CD4-positive, alpha-beta T cell (primary cell): ENCODE results near the gene GDI1. TPM values are rescaled to one million over a fixed set of nuclear protein-coding genes. Genes with fewer than 3 reads are reported as not detected.

ENCODE experiments used
- ATAC-seq: fragments of 200-7000 bp; cut with Tn5 transposase; one replicate; pipeline ENCODE4 v1.10.0; 2022; ENCODE audit warnings: mild to moderate bottlenecking; ENCODE audit not compliant: poor library complexity
- CTCF ChIA-PET: fragments of 350-600 bp; sonication (Branson Sonifier 250); formaldehyde crosslinking; loops from one replicate; lab custom pipeline; 2021; ENCODE audit warnings: antibody characterized with exemption, inconsistent platforms; lab: Charles Lee
- POLR2A ChIA-PET: fragments of 350-600 bp; sonication (Branson Sonifier 250); formaldehyde crosslinking; loops from one replicate; lab custom pipeline; 2021; ENCODE audit warnings: antibody characterized with exemption, inconsistent platforms; lab: Charles Lee
- DNase-seq, 14 experiments: peaks; one replicate each; pipeline ENCODE4 v3.0.0-alpha.2; 2013 to 2020; ENCODE audit warnings: mixed read lengths in 2 of 14
- H3K27ac ChIP-seq, 2 donors: one replicate each; pipeline versions ENCODE4 v1.5.1 to v1.7.0; 2013; ENCODE audit warnings: low read length in 2 of 2, low read depth in 1 of 2, mild to moderate bottlenecking in 1 of 2
- H3K27me3 ChIP-seq, 2 experiments: 1 replicate in 1 of 2; 2 replicates in 1 of 2; pipeline versions ENCODE4 v1.6.1 to v1.7.0; 2013; ENCODE audit warnings: low read length in 2 of 2, control low read depth in 1 of 2, mild to moderate bottlenecking in 1 of 2, moderate library complexity in 1 of 2; ENCODE audit not compliant: insufficient read depth in 2 of 2, control insufficient read depth in 1 of 2
- H3K36me3 ChIP-seq: one replicate; pipeline ENCODE4 v1.6.1; 2013; ENCODE audit warnings: low read length, control low read depth; ENCODE audit not compliant: insufficient read depth
- H3K4me1 ChIP-seq: one replicate; pipeline ENCODE4 v1.6.1; 2013; ENCODE audit warnings: low read length, control low read depth; ENCODE audit not compliant: insufficient read depth
- H3K4me3 ChIP-seq: one replicate; pipeline ENCODE4 v1.5.1; 2013; ENCODE audit warnings: mild to moderate bottlenecking, low read length, moderate library complexity
- H3K9me3 ChIP-seq, 2 experiments: 1 replicate in 1 of 2; 2 replicates in 1 of 2; pipeline versions ENCODE4 v1.6.1 to v1.7.0; 2013; ENCODE audit warnings: low read length in 2 of 2, mild to moderate bottlenecking in 2 of 2, control low read depth in 1 of 2, moderate library complexity in 1 of 2; ENCODE audit not compliant: control insufficient read depth in 1 of 2, insufficient read depth in 1 of 2
- H3K27ac Mint-ChIP-seq: one replicate; pipeline ENCODE4 v1.8.0; 2020; ENCODE audit warnings: mixed read lengths
- H3K27me3 Mint-ChIP-seq: one replicate; pipeline ENCODE4 v1.8.0; 2021; ENCODE audit warnings: mixed read lengths
- H3K36me3 Mint-ChIP-seq: one replicate; pipeline ENCODE4 v1.8.0; 2021; ENCODE audit warnings: low read depth, mixed read lengths
- H3K4me1 Mint-ChIP-seq: one replicate; pipeline ENCODE4 v1.8.0; 2021; ENCODE audit warnings: low read depth, mixed read lengths
- H3K4me3 Mint-ChIP-seq: one replicate; pipeline ENCODE4 v1.8.0; 2020; ENCODE audit warnings: mild to moderate bottlenecking, mixed read lengths
- H3K9me3 Mint-ChIP-seq: one replicate; pipeline ENCODE4 v1.8.0; 2020; ENCODE audit warnings: mixed read lengths
- CTCF ChIP-seq: fragments of 200-600 bp; IDR thresholded peaks from one replicate; pipeline ENCODE4 v1.8.0; 2022; ENCODE audit warnings: antibody characterized with exemption, mild to moderate bottlenecking
- intact Hi-C, 2 experiments: fragments of 100-400 bp; cut with DNase I in 1 of 2; cut with micrococcal nuclease in 1 of 2; formaldehyde crosslinking; loops; one replicate each; pipeline versions ENCODE4 v1.15.1 to v1.9.0; 2023 to 2025; cut with DNase I, micrococcal nuclease
- total RNA-seq, 174 experiments: library from RNA in 2 of 174; stranded (reverse) in 2 of 174; gene quantifications; one replicate each; pipeline ENCODE4 v1.2.3 and lab custom pipeline; 2021 to 2026

GDI1 gene
- total RNA-seq, 2 experiments from 2014 or later = 144 to 145 TPM

- H3K9me3 Mint-ChIP-seq = no peaks in the 10 kb centered on the region
- no peaks in the 10 kb centered on the region for H3K27me3 ChIP-seq
- DNase-seq (no peak), ATAC-seq (no peak)
- ChIA-PET POLR2A (no interaction called here), CTCF (no interaction called here)
- H3K36me3 ChIP-seq = peaks cover 52% of the 10 kb centered on the region
- no peak overlapping the region for H3K27ac ChIP-seq
- no peaks in the 10 kb centered on the region for H3K4me1 ChIP-seq
- peaks cover 19% of the 10 kb centered on the region for H3K36me3 Mint-ChIP-seq
- H3K4me3 ChIP-seq = no peak overlapping the region
- H3K27me3 Mint-ChIP-seq = no peaks in the 10 kb centered on the region
- no peak overlapping the region for H3K4me3 Mint-ChIP-seq
- no peaks in the 10 kb centered on the region for H3K4me1 Mint-ChIP-seq
- no peak for TF ChIP-seq CTCF
- intact Hi-C loops = no loop called here
- no peak overlapping the region for H3K27ac Mint-ChIP-seq
- H3K9me3 ChIP-seq = no peaks in the 10 kb centered on the region
These were observed 32.2 kb downstream of the GDI1 start for GRCh38 chrX:154469114-154469513.

GRCh38 chrX:154469880-154470279 lies 32.9 kb downstream of the GDI1 start:
- H3K4me1 ChIP-seq = no peaks in the 10 kb centered on the region
- POLR2A ChIA-PET = no interaction called here
- no peak for DNase-seq
- intact Hi-C loops = no loop called here
- no peaks in the 10 kb centered on the region for H3K9me3 ChIP-seq
- Mint-ChIP-seq H3K27ac (no peak overlapping the region), H3K27me3 (no peaks in the 10 kb centered on the region), H3K36me3 (peaks cover 19% of the 10 kb centered on the region), H3K4me1 (no peaks in the 10 kb centered on the region), H3K9me3 (no peaks in the 10 kb centered on the region), H3K4me3 (no peak overlapping the region)
- H3K4me3 ChIP-seq = no peak overlapping the region
- H3K36me3 ChIP-seq = peaks cover 45% of the 10 kb centered on the region
- TF ChIP-seq CTCF = no peak
- no peaks in the 10 kb centered on the region for H3K27me3 ChIP-seq
- CTCF ChIA-PET = no interaction called here
- no peak for ATAC-seq
- H3K27ac ChIP-seq = no peak overlapping the region

- Histone ChIP-seq H3K36me3 (peaks cover 40% of the 10 kb centered on the region), H3K27ac (no peak overlapping the region), H3K27me3 (no peaks in the 10 kb centered on the region), H3K9me3 (no peaks in the 10 kb centered on the region), H3K4me3 (no peak overlapping the region), H3K4me1 (no peaks in the 10 kb centered on the region)
- ATAC-seq = no peak
- Mint-ChIP-seq H3K27me3 (no peaks in the 10 kb centered on the region), H3K36me3 (peaks cover 19% of the 10 kb centered on the region), H3K27ac (no peak overlapping the region), H3K4me1 (no peaks in the 10 kb centered on the region), H3K9me3 (no peaks in the 10 kb centered on the region), H3K4me3 (no peak overlapping the region)
- ChIA-PET CTCF (no interaction called here), POLR2A (no interaction called here)
- TF ChIP-seq CTCF = no peak
- DNase-seq = no peak
- intact Hi-C loops = no loop called here
These were observed 33.5 kb downstream of the GDI1 start for GRCh38 chrX:154470434-154470833.
